ENCODE data around the gene TAS2R60.
A peak's percentile ranks its signal among the peaks of the same experiment; 100 is the strongest.
"Not testable (repeated sequence)": the region's sequence is repeated elsewhere in the genome, so short reads cannot be mapped to it uniquely, and the experiment has no call there.

The TAS2R60 gene, protein sequence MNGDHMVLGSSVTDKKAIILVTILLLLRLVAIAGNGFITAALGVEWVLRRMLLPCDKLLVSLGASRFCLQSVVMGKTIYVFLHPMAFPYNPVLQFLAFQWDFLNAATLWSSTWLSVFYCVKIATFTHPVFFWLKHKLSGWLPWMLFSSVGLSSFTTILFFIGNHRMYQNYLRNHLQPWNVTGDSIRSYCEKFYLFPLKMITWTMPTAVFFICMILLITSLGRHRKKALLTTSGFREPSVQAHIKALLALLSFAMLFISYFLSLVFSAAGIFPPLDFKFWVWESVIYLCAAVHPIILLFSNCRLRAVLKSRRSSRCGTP

GRCh38 chr7:143443153-143443552 lies at the start of gene TAS2R60:
Gene TAS2R60, plus strand, starts transcription at chr7:143443453. Its CDS starts 0 bp downstream, at chr7:143443453.
- DNase-seq (ENCODE audit: low spot score) = no peak
- FAIRE-seq = no peak

GRCh38 chr7:143394068-143394467 lies 49.2 kb upstream of the TAS2R60 start:
- DNase-seq (ENCODE audit: low spot score) (no peak), FAIRE-seq (no peak)

GRCh38 chr7:143394777-143395176 lies 48.5 kb upstream of the TAS2R60 start:
- DNase-seq (ENCODE audit: low spot score) (no peak), FAIRE-seq (no peak)

DNA sequence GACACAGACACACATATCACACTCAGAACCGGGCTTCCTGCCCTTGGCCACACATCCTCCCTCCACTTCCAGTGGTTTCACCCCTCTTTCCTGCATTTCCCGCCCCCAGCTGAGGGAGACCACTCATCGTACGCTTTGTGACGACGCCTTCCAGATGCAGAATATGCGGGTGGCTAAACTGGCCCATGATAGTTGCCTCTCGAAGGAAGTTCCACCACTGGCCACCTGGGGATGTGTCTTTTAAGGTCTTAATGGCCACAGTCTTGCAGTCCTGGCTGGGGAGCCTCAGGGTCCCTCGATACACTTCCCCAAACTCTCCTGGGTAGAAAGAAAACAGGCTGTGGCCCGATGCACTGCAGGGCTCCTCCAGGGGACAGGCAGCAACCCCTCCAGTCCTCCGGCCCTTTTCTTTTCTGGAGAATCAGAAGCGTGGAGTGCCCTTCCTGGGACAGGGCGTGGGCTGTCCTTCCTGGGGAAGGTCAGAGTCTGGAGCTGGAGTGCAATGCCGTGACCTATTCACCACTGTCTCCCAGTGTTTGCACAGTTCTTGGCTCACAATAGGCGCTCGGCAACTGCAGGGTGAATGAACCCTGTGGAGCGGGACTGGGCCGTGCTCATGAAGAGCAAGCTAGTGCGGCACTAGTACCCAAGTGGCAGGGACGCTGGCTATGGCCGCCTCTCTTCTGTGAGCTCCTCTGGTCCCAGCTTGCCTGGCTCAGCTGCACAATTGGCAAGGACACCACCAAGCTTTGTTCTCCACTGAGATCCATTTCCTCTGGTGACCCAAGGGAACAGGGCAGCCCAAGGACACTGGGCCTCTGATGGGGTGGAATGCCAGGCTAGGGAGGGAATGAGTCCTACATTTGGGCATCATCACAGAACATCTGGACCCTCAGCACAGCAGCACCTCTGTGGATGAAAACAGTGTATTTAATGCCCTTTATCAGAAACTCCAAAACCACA lies 47.8 kb upstream of the TAS2R60 start:
- DNase-seq (ENCODE audit: low spot score) (no peak), FAIRE-seq (no peak)

DNA sequence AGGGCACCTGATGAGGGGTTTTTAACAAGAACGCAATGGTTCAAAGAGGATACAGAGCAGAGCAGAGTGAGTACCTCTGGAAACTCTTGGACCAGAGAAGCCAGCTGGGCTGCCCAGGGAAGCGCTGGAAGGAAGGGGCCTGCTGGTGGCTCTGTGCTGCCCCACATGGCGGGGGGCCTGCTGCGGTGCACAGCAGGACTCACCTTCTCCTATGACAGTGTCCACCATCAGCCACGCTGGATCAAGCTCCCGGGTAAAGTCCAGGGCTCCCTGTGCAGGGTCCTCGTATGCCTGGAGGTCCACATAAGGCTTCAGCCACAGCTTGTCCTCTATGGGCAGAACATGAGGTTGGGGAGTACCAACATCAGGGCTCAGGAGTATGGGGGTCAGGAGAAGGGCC lies 47.1 kb upstream of the TAS2R60 start:
- DNase-seq (ENCODE audit: low spot score) (no peak), FAIRE-seq (no peak)

DNA sequence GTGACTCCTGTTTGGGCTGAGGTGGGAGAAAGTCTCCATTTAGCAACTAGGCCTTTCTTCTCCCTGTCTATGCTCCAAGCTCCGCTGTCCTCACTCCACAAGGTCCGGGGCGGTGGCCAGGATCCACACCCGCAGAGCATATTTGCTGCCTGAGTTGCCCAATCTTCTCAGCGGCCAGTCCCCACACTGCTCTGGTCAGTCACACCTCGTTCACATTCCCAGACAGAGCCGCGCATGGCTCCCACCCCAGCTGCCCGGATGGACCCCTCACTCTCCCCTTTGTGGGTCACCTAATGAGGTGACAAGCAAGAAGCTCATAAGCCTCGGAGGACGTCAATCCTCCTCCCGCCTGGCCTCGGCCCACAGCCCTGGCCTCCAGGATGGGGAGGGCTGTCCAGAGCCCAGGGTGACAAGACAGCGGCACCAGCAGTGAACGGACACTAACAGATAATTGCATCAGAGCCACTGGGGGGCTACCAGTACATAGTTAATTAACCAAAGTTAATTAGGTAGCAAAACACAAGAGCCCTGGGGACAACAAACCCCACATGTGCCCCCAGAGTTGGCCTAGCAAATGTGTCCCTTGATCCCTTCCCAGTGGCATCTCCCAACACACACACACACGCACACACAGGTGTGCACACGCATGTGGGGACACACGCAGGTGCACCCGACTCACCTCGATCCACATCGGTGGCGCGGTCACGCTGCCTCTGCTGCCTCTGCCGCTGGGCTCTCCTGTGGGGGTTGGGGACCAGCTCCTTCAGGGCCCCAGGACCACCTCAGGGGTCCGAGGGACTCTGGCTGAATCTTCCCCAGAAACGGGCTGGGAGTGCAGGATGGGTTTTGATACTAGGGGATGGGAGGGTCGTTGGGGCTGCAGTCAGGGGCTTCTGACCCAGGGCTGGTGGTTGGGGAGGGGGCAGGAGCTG lies 46.4 kb upstream of the TAS2R60 start:
- DNase-seq (ENCODE audit: low spot score) = no peak

GRCh38 chr7:143397710-143398530 lies 45.3 kb upstream of the TAS2R60 start:
- DNase-seq (ENCODE audit: low spot score) (no peak), FAIRE-seq (no peak)

More for the DNA sequence above, 46.4 kb upstream of the TAS2R60 start:
- no peak for FAIRE-seq

DNA sequence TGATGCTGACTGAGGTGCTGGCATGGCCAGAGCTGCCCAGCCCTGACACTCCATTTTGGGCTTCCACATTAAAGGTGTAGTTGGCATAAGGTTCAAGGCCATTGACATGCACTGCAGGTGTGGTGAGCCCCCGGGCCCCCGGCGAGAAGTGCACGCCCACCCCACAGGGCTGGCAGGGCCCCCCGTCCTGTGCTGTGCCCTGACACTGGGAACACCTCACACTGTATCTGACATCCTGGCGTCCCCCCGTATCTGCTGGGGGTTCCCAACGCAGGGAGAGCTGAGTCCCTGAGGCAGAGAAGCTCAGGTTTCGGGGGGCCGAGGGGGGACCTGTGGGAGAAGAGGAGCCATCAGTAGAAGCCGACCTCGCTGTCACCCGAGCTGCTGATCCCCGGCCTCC lies 44.6 kb upstream of the TAS2R60 start:
- DNase-seq (ENCODE audit: low spot score) = no peak
- FAIRE-seq = no peak

GRCh38 chr7:143399151-143399550 lies 44.1 kb upstream of the TAS2R60 start:
- DNase-seq (ENCODE audit: low spot score) (no peak), FAIRE-seq (no peak)

DNA sequence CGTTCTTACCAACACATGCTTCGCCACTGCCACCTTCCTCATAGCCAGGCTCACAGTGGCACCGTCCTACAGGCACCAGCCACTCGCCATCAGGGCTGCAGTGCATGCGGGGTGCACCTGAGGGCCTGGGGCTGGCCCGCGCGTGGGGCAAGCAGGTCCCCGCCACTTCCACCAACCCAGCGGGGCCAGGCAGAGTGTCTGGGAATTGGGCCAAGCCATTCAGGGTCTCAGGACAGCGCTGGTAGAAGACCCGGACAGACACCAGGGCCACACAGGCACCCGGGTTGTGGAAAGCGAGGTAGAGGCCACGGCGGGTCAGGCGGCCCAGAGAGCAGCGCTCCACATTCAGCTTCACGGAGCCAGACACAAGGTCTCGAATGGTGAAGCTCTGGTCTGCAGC lies 43.6 kb upstream of the TAS2R60 start:
- FAIRE-seq (no peak), DNase-seq (ENCODE audit: low spot score) (no peak)

- DNase-seq (ENCODE audit: low spot score) = no peak
- no peak for FAIRE-seq
Measured at GRCh38 chr7:143401265-143401664, 42.0 kb upstream of the TAS2R60 start.

GRCh38 chr7:143402233-143402632 lies 41.0 kb upstream of the TAS2R60 start:
- not testable (repeated sequence) for FAIRE-seq; DNase-seq (ENCODE audit: low spot score)

DNA sequence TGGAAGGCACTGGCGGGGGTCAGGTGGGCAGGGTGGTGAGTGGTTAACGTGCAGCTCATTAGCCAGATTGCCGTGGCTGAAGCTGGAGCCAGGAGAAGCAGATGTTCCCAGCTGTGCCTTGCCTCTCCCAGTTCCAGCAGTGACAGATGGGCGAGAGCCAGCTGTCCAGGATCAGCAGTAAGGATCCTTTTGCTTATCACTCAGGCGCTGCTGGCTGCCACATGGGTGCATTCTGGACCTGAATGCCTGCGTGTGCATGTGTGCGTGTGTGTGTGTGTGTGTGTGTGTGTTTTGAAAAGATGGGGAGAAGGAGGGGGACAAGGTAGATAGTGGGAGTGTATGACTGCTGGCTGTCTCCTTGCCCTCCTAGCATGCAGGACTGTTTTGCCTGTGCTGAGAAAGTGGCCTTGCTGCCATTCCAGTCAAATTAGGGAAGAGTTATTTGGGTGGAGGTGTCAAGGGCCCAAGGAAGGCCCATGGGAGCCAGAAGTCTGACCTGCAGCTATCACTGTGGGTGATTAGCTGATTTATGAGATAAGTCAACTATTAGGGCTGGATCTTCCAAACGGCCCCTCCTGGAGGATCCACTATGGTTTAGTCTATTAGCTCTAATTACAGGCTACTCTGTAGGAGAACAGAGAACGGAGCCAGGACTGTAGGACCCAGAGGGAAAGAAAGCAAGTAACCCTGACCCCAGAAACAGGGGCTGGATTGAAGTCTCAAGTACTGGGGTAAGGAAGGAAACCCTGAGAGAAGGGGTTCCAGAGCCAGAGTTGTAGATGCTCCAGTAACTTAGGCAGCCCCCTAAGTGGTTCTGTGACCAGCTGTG lies 37.9 kb upstream of the TAS2R60 start:
- DNase-seq (ENCODE audit: low spot score) = no peak
- no peak for FAIRE-seq

DNA sequence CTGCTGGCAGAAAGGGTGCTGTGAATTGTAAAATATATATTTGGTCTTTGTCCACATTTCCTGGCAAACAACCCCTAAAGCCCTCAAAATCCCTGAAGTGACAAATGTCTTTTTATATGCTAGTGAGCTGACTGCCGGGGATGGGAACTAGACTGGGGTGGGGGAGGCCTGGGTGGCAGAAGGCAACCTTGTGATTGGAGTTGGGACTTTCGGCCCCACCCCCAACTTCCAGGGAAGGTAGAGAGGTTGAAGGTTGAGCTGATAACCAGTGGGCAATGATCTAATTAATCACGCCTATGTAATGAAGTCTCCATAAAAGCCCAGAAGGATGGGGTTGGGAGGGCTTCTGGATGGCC lies 37.3 kb upstream of the TAS2R60 start:
- FAIRE-seq = no peak
- DNase-seq (ENCODE audit: low spot score) = no peak

DNA sequence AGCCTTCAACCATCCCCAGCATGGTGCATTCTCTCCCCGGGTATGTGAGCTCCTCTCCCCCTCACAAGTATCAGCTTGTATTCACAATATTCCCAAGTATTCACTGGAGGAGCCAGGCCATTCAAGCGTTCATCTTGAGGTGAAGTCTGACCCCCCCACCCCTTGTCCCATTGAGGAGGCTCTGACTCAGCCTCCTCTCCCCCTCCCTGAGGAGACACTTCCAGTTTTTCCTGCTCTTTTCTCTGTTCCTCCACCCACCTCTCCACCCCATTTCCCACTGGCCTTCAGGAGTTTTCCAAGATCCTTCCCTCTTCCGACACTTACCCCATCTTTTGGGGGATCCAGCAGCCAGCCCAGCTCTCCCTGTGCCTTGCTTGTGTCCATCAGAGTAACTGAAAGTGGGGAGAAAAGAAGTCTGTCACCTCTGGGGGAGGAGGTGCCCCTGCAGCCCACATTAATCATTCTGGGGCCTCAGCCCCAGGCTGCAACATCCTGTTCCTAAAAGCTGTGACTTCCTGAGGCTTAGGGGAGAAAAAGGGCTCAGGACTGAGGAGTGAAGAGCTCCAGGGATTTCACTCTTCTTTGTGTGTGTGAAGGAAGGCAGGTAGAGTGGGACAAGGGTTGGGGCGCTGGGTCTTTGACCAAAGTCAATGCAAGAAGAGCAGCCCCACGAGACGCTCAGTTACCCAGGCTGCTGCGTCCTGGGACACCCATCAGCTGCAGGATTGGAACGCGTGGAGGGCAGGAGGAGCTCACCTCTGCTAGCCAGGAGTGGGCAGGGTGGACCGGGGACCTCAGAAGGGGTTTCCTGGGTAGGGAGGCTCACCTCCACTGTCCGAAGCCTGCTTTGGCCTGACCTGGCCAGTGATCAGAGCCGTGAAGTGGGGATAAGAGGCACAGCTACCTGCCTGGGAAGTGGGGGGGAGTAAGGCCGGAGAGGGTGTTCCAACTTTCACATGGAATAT lies 35.7 kb upstream of the TAS2R60 start:
- FAIRE-seq = no peak
- DNase-seq (ENCODE audit: low spot score) = no peak

- no peak for DNase-seq (ENCODE audit: low spot score)
- FAIRE-seq = no peak
Measured at GRCh38 chr7:143408252-143408685, 35.0 kb upstream of the TAS2R60 start.

GRCh38 chr7:143408686-143409561 lies 34.3 kb upstream of the TAS2R60 start, which contains the start of gene EPHA1:
Gene EPHA1, minus strand, starts transcription at chr7:143408856. Its CDS starts 51 bp downstream, at chr7:143408805.
- no peak for FAIRE-seq
- peak; percentile 20 for DNase-seq (ENCODE audit: low spot score)

Measured in urothelium cell line (cell line).